Measurements from ENCODE around the gene ASF1A.

The ASF1A gene

DNA sequence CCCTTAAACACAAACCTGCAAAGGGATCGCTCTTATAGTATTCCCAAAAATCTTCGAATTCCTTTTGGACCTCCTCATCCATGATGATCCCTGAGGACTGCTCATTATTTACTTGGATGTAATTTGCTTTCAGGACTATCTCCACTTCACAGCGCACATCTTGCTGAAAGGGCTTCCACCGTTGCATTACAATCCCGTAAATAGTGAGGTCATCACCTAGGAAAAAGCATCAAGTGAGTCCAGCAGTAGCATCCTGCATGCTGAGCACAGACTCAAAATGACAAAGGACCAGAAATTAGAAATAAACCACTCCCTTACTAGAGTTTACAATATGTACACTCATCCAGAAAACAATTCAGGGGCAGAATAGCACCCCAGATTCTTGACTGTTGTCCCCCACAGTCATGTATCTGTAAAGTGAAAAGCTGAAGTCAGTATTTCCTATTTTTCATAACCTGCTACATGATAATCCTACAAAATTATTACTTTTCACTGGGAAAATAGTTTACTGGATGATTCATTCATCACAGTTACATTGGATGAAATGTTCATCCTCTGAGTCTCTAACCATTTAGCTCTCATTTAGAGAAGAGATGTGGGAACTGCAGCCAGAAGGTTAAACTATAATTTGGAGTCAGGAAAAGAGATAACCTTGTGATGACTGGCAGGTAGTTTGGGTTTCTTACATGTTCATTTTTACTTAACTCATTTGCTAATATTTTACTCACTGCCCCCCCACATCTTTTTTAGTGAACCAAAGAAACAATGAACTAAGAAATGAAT lies 23.8 kb downstream of the ASF1A start:
- no peak for DNase-seq

- no peak for DNase-seq
These were observed 24.4 kb downstream of the ASF1A start for GRCh38 chr6:118918329-118918725.

DNA sequence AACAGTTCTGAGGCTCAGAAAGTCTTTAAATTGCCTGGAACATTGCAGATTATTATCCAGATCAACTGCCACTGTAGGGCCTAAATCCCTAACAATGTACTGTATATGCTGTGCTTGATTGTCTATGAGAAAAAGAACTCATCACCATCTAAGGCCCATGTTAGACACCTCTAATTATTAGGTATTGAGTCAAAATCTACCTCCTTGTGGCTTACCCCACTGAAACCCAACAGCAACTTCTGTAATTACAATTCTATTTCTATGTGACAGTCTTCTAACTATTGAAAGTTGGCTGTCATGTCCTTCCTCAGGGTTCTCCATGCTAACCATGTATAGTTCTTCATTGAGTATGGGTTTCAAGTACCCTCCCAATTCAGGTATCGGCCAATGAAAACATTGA lies 27.1 kb downstream of the ASF1A start:
- DNase-seq: no peak

GRCh38 chr6:118923035-118923434 lies 29.1 kb downstream of the ASF1A start:
- DNase-seq: no peak

DNA sequence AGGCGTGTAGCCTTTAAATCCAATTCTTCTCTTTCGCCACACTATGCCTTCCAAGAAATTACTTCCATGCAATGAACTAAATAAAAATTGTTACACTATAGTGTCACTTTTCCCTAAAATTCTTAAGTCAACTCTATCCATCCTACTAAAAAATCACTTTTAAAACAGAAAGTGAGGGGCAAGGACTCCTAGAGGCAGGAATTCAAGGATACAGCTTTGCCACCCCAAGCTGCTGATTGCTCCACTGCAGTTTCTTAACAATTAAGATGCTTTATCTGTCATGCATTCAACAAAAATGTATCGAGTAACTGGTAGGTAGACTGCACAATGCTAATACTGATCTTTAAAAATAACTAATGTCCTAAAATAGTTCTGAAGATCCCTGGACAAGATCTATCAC lies 36.7 kb downstream of the ASF1A start:
- no peak for DNase-seq

- no peak for DNase-seq
These were observed 37.5 kb downstream of the ASF1A start for GRCh38 chr6:118931436-118931835.

GRCh38 chr6:118932421-118932820 lies 38.5 kb downstream of the ASF1A start:
- no peak for DNase-seq

DNA sequence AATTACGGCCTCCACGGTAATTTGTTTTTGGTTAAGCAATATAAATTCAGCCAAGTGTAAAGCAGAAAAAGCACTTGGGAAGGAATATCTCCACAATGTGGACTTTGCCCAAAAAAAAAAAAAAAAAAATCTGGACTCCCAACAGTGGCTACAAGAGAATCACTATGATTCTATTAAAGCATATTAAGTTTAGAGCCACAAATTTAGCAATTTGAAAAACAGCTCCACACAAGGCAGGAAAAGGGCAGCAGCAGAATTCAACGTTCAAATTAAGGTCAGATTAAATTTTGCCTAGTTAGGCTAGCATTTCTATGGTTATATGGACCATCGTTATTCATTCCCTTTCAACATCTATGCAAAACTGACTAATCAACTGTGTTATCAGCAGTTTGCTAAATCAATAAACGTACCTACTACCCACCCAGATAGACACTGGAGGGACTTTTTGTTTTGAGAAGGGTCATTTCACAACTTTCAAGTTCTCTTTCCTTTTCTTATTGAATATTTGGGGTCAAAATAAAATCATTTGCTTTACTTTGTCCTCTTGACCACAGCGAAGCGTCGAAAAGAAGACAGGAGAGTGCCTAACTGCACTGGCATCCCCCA lies 40.0 kb downstream of the ASF1A start:
- DNase-seq: no peak

GRCh38 chr6:118934461-118935330 lies 40.7 kb downstream of the ASF1A start, which contains the start of gene MCM9:
Gene MCM9, minus strand, starts transcription at chr6:118935159. Its CDS starts 3,436 bp downstream, at chr6:118931723.
- peak; percentile 77 to 87 (median 80) for DNase-seq

DNA sequence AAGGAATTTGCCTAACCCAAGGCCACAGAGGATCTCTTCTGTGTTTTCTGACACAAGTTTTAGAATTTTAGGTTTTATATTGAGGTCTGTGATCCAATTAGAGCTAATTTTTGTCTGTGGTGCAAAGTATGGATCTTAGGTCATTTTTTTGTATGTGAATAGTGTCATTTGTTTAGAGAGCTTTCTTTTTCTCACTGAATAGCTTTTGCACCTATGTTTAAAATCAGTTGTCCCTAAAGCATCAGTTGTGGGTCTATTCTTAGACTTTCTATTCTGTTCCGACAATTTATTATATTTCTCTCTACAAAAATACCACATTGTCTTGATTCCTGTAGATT lies 41.3 kb downstream of the ASF1A start:
- DNase-seq: no peak

DNA sequence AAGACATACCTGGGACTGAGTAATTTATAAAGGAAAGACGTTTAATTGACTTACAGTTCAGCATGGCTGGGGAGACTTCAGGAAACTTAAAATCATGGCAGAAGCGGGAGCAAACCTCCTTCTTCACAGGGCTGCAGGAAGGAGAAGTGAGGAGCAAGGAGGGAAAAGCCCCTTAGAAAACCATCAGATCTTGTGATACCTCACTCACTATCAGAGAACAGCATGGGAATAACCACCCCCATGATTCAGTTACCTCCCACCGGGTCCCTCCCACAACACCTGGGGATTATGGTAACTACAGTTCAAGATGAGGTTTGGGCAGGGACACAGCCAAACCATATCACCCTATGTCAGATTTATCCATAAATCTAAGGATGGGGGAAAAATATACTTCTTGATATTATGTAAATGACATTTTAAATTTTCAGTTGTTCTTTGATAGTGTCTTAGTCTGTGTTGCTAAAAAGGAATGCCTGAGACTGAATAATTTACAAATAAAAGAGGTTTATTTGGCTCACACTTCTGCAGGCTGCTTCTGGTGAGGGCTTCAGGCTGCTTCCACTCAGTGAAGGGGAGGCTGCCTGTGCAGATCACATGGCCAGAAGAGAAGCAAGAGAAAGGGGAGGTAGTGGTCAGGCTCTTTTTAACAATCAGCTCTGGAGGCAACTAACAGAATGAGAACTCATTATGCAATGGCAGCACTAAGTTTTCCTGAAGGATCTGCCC lies 42.2 kb downstream of the ASF1A start:
- DNase-seq: no peak

- no peak for DNase-seq
These were observed 45.7 kb downstream of the ASF1A start for GRCh38 chr6:118939683-118940082.

GRCh38 chr6:118940770-118941169 lies 46.8 kb downstream of the ASF1A start:
- DNase-seq: no peak

DNA sequence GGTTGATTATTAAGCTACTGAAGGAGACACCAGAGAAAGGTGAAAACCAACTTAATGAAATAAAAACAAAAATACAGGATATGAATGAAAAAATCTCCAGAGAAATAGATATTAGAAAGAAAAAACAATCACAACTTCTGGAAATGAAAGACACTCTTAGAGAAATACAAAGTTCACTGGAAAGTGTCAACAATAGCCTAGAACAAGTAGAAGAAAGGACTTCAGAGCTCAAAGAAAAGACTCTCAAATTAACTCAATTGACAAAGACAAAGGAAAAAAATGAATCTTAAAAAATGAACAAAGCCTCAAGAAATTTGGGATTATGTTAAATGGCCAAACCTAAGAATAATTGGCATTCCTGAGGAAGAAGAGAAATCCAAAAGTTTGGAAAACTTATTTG lies 51.3 kb downstream of the ASF1A start:
- no peak for DNase-seq

GRCh38 chr6:118952683-118953082 lies 58.7 kb downstream of the ASF1A start:
- no peak for DNase-seq

GRCh38 chr6:118953391-118953790 lies 59.4 kb downstream of the ASF1A start:
- no peak for DNase-seq

Data from stimulated activated naive CD4-positive, alpha-beta T cell (primary cell).